ENCODE measurements around the gene INKA2.

Gene INKA2

GRCh38 chr1:111729271-111729921 lies 9.8 kb downstream of the INKA2 start:
- no peak for FAIRE-seq
- DNase-seq (ENCODE audit: insufficient read length, low spot score): peak; percentile 59
- no peak for TF ChIP-seq CTCF (IDR thresholded peaks at IDR 0.05; ENCODE audit: insufficient read depth, missing control alignments)

GRCh38 chr1:111727056-111727455 lies 12.1 kb downstream of the INKA2 start:
- DNase-seq (ENCODE audit: insufficient read length, low spot score) (no peak), FAIRE-seq (no peak)
- TF ChIP-seq CTCF (IDR thresholded peaks at IDR 0.05; ENCODE audit: insufficient read depth, missing control alignments): no peak

GRCh38 chr1:111725192-111725591 lies 14.0 kb downstream of the INKA2 start:
- FAIRE-seq: no peak
- no peak for TF ChIP-seq CTCF (IDR thresholded peaks at IDR 0.05; ENCODE audit: insufficient read depth, missing control alignments)
- DNase-seq (ENCODE audit: insufficient read length, low spot score): no peak

GRCh38 chr1:111723871-111724270 lies 15.3 kb downstream of the INKA2 start:
- no peak for FAIRE-seq
- TF ChIP-seq CTCF (IDR thresholded peaks at IDR 0.05; ENCODE audit: insufficient read depth, missing control alignments): no peak
- DNase-seq (ENCODE audit: insufficient read length, low spot score): no peak

- DNase-seq (ENCODE audit: insufficient read length, low spot score) (no peak), FAIRE-seq (no peak)
- TF ChIP-seq CTCF (IDR thresholded peaks at IDR 0.05; ENCODE audit: insufficient read depth, missing control alignments): no peak
Observed at GRCh38 chr1:111723091-111723806, 15.9 kb downstream of the INKA2 start.

- no peak for TF ChIP-seq CTCF (IDR thresholded peaks at IDR 0.05; ENCODE audit: insufficient read depth, missing control alignments)
- DNase-seq (ENCODE audit: insufficient read length, low spot score): no peak
- FAIRE-seq: no peak
Observed at GRCh38 chr1:111720977-111721786, 18.0 kb downstream of the INKA2 start.
